Measurements from ENCODE around the gene HCN2.
"Not testable (repeated sequence)": the region's sequence is repeated elsewhere in the genome, so short reads cannot be mapped to it uniquely, and the experiment has no call there.

HCN2 gene

DNA sequence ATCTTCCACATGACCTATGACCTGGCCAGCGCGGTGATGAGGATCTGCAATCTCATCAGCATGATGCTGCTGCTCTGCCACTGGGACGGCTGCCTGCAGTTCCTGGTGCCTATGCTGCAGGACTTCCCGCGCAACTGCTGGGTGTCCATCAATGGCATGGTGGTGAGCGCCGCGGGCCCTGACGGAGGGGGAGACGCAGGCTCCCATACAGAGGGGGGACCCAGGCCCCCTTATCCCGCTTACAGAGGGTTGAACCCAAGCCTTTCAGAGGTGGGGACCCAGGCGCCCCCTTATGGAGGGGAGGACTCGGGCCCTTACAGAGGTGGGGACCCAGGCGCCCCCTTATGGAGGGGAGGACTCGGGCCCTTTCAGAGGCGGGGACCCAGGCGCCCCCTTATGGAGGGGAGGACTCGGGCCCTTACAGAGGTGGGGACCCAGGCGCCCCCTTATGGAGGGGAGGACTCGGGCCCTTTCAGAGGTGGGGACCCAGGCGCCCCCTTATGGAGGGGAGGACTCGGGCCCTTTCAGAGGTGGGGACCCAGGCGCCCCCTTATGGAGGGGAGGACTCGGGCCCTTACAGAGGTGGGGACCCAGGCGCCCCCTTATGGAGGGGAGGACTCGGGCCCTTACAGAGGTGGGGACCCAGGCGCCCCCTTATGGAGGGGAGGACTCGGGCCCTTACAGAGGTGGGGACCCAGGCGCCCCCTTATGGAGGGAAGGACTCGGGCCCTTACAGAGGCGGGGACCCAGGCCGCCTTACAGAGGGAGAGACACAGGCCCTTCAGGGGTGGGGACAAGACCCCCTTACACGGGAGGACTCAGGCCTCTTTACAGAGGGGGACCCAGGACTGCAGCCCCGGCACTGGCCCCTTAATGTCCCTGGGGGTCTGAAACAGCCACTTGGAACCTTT, 15.6 kb downstream of the HCN2 start:
- DNase-seq: not testable (repeated sequence)

DNA sequence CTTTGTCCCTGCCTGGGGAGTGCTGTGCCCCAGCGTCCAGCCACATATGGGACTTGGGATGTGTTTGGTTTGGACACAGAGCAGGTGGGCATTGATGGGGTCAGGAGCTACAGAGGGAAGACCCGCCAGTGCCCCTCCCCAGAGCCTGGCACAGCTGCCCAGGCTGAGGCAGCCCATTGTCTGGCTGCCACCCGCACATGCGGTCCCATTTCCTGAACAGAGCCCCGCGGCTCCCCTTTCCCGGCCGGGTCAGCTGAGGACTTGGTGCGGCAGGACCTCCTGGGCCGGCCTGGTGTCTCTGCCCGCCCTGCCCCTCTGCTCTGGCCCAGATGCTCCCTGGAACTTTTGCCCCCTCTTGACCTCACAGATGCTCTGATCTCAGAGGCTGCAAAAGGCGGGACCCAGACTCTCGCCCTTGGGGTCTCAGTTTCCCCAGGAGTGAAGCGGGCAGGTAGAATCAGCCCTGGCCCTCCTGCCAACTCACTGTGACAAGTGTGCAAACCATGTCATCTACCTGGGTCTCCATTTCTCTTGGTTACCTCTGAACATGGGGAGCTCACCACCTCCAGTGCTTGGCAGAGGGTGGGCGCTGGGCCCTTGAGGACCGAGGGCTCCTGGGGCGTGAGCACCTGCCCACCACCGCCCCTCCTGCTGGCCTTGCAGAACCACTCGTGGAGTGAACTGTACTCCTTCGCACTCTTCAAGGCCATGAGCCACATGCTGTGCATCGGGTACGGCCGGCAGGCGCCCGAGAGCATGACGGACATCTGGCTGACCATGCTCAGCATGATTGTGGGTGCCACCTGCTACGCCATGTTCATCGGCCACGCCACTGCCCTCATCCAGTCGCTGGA, 17.8 kb downstream of the HCN2 start:
- no peak for DNase-seq

DNA sequence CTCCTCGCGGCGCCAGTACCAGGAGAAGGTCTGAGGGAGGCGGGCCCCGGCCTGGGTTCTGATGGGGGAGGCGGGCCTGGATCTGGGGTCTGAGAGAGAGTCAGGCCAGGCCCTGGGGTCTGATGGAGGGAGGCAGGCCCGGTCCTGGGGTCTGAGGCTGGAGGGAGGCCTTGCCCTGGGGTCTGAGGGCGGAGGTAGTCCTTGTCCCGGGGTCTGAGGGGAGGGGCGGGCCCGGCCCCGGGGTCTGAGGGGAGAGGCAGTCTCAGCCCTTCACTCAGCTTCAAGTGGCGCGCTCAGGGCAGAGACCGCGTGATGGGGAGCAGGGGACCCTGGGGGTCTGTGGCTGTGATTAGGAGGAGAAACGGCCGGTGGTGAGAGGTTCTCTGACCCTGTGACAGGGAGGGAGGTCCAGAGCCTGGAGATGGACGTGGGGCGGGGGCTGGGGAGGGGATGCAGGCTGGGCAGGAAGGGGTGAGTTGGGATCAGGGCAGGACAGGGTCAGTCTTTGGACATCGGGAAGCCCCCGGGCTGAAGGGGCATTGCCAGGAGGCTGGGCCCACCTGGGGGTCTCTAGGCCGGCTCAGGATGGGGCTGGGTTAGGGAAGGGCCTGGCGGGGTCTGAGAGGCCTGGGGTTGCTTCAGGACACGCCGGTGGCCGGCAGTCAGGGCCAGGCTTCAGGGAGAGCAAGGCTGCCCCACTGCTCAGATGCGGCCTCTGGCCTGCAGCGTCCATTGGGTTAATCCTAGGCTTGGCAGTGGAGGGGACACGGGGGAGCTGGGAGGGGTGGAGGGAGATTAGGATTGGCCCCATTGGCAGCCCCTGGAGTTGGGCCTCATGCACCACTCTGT, 18.7 kb downstream of the HCN2 start:
- no peak for DNase-seq

DNA sequence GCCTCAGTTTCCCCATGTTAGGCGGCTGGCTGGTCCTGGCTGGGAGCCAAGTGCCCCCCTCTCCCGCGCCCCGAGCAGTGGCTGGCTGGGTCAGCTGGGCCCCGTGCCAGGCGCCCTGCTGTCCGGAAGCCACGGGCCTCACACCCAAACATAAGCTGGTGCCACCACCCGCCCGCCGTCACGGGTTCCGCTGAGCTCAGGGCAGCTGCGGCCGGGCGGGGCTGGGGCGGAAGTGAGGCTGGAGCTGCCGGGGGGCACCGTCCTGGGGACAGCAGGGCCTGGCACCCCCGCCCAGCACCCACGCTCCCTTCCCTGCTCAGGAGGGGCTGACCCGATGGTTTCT, 19.3 kb downstream of the HCN2 start:
- peak; percentile 54 to 78 for DNase-seq

DNA sequence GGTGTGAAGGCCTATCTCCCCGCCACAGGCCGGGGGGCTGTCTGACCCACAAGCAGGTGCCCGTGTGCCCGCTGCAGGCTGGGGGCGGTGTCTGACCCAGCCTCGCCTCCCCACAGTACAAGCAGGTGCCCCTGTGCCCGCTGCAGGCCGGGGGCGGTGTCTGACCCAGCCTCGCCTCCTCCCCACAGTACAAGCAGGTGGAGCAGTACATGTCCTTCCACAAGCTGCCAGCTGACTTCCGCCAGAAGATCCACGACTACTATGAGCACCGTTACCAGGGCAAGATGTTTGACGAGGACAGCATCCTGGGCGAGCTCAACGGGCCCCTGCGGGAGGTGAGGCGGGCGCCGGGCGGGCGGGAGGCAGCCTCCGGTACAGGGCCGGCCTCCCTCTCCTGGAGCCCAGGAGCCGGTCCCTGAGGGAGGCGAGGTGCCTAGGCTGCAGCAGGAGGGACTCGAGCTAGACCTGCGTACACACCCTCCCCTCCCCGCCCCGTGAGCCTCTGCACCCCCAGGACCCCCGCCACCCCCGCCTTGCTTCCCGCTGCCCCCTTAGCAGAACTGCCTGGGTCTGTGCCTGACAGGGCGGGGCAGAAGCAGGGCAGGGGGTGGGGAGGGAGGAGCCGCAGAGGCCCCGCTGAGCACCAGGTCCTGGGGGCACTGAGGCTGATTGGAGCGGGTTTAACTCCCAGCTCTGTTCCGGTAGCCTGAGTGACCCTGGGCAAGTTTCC, 20.6 kb downstream of the HCN2 start:
- DNase-seq: no peak

DNA sequence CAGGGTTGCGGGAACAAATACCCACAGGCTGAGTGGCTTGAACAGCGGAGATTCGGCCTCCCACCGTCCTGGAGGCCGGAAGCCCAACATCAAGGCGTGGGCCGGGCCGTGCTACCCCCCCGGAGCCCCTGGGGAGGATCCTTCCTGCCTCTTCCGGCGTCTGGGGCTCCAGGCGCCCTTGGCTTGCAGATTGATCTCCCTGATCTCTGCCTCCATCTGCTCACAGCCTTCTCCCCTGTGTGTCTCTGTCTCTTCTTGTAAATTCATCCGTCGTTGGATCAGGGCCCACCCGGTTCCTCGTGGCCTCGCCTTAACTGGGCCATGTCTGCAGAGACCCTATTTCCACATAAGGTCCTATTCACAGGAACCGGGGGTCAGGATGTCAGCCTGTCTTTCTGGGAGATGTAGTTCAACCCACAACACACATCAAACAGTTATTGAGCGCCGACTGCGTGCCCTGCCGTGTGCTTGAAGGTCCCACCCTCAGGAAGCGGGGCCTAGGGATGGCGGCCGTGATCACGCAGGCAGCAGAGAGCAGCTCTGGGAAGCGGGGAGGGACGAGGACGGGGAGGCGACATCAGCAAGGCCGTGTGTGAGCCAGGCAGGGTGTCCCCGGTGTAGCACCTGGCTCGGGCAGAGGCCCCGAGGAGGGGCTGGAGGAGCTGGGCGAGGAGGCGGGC, 21.3 kb downstream of the HCN2 start:
- no peak for DNase-seq

DNA sequence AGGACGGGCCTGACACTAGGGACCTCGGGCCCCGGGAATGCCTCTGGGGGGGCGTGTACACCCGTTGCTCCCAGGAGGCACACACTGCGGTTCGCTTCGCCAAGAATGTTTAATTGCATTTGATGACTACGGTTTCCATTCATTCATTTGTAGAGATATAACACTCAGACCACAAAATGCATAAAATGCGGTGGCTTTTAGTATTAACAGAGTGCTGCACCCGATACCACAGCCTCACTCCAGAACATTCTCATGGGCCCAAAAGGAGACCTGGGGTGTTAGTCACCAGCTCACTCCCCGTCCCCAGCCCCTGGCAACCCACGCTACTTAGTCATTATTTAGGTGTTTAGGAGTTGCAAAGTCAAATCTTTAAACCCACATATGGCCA, 21.8 kb downstream of the HCN2 start:
- DNase-seq: no peak

DNA sequence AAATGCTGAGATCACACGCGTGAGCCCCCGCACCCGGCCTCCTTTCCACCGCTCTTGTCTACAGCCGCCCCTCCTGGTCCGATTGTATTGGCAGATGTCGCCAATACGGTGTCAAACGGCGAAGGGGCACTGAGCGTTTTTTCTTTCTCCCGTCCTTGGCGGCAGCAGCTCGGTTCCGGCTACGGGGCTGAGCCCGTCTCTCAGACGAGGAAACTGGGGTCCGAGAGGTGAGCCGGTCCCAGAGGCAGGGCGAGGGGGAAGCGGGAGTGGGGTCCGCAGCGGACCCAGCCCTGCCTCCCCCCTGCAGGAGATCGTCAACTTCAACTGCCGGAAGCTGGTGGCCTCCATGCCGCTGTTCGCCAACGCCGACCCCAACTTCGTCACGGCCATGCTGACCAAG, 23.3 kb downstream of the HCN2 start:
- no peak for DNase-seq

DNA sequence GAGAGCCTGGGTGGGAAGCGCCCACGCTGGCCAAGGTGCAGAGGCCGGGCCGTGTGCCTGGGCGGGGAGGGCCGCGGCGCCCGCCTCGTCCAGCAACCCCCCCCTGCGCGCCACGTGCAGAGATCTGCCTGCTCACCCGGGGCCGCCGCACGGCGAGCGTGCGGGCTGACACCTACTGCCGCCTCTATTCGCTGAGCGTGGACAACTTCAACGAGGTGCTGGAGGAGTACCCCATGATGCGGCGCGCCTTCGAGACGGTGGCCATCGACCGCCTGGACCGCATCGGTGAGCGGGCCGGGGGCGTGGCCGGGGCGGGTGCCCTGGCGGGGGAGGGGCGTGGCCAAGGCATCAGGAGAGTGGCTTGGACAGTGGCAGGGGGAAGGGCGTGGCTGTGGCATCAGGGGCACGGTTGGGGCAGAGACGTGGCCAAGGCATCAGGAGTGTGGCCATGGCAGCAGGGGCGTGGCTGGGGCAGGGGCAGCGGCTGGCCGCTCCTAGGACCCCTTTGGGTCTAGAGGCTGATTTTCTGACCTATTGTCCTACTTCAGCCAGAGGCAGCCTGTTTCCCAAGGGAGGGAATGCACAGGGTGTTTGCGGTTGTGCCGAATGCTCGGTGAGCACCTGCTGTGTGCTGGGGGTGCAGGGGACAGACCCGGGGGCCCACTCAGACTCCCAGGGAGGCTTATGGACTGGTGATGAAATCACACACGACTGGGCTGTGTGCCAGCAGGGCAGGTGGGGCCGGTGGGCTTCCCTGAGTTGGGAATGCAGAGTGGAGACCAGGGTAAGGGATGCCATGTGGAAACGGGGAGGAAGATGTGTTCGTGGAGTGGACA, 24.3 kb downstream of the HCN2 start:
- DNase-seq: no peak

DNA sequence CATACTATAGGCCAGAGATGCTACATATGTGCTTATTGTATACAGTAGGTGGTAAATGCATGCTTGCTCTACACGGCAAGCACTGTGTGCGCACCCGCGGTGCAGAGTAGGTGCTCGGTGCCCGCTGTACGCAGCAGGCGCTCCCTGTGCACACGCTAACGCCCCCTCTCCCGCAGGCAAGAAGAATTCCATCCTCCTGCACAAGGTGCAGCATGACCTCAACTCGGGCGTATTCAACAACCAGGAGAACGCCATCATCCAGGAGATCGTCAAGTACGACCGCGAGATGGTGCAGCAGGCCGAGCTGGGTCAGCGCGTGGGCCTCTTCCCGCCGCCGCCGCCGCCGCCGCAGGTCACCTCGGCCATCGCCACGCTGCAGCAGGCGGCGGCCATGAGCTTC, 25.9 kb downstream of the HCN2 start:
- no peak for DNase-seq

DNA sequence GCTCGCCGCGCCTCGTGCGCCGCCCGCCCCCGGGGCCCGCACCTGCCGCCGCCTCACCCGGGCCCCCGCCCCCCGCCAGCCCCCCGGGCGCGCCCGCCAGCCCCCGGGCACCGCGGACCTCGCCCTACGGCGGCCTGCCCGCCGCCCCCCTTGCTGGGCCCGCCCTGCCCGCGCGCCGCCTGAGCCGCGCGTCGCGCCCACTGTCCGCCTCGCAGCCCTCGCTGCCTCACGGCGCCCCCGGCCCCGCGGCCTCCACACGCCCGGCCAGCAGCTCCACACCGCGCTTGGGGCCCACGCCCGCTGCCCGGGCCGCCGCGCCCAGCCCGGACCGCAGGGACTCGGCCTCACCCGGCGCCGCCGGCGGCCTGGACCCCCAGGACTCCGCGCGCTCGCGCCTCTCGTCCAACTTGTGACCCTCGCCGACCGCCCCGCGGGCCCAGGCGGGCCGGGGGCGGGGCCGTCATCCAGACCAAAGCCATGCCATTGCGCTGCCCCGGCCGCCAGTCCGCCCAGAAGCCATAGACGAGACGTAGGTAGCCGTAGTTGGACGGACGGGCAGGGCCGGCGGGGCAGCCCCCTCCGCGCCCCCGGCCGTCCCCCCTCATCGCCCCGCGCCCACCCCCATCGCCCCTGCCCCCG, 26.5 kb downstream of the HCN2 start:
- DNase-seq: no peak

DNA sequence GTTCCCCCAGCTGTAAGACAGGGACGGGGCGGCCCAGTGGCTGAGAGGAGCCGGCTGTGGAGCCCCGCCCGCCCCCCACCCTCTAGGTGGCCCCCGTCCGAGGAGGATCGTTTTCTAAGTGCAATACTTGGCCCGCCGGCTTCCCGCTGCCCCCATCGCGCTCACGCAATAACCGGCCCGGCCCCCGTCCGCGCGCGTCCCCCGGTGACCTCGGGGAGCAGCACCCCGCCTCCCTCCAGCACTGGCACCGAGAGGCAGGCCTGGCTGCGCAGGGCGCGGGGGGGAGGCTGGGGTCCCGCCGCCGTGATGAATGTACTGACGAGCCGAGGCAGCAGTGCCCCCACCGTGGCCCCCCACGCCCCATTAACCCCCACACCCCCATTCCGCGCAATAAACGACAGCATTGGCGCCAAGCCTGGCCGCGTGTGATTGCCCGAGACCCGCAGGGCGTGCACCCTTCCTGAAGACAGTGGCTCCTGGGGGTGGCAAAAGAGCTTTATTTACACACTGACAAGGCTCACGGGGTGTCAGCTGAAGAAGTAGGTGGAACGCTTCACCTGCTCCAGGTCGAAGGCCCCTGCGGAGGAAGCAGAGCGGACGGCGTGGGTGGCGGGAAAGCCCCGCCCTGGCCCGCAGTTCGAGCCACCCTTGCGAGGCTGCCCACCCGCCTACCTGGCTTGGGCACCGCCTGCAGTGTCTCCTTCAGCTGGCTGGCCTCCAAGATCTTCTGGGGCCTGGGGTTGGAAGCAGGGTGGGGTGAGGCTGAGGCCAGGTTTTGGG, 27.3 kb downstream of the HCN2 start:
- no peak for DNase-seq

DNA sequence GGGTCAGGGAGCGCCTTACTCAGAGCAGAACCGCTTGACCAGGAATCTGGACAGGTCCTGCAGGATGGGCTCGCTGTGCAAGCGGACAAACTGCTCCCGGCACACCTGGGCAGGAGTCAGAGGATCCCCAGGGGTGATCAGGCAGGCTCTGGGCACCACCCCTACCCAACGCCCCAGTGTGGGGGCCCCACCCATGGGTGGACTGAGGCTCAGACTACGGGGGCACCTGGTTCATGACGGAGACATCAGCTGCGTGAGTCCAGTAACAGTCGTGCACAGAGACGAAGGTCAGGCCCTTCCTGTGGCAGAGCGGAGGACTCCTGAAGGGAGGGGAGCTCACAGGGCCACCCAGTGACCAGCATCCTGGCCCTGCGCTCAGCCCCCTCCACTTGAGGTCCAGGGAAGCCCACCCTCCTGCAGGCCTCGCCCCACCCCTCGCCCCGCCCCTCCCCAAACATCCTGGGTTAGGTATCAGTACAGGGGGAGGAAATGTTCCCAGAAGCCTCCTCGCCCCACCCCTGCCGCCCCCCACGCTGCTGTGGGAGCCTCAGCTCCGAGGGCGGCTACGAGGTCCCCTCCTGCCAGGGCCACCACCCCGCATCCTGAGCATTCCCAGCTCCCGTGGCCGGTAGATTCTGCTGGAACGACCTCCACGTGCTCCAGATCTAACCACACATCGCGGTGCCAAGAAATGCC, 28.0 kb downstream of the HCN2 start:
- DNase-seq: no peak

DNA sequence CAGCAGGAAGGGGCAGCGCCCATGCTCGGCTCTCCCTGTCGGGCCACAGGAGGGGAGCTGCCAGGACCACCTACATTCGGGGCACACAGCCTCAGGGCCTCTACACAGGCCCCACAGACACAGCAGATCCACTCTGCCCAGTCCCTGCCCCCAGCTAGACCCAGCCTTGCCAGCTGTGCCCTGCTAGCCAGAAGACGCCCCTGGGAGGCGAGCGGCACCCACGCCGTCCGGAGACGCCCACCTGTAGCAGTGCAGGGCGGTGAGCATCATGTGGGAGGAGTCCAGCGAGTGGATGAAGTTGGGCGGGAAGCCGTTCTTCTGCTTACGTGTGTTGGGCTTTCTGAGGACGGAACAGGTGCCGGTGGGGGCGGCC, 28.6 kb downstream of the HCN2 start:
- DNase-seq: no peak

DNA sequence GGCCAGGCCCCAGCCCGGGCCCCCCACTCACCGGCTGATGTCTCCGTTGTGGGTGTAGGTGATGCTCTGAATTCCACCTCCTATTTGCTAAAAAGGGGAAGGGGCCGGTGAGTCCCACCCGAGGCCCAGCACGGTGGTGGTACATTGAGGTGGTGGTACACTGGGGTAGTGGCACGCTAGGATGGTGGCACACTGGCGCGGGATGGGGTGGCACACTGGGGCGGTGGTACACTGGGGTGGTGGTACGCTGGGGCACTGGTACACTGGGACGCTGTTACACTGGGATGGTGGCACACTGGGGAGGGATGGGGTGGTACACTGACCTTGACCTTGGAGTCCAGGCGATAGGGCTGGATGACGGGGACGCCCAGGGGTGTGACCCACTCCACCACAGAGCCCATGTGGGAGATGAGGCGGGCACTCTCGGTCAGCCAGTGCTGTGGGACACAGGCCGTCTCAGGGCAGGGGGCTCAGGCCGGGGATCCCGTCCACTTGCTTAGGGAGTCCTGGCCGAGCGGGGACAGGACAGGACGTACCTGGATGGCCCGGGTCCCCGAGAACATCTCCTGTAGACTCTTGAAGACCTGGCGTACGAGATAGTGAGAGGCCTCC, 29.1 kb downstream of the HCN2 start:
- no peak for DNase-seq

DNA sequence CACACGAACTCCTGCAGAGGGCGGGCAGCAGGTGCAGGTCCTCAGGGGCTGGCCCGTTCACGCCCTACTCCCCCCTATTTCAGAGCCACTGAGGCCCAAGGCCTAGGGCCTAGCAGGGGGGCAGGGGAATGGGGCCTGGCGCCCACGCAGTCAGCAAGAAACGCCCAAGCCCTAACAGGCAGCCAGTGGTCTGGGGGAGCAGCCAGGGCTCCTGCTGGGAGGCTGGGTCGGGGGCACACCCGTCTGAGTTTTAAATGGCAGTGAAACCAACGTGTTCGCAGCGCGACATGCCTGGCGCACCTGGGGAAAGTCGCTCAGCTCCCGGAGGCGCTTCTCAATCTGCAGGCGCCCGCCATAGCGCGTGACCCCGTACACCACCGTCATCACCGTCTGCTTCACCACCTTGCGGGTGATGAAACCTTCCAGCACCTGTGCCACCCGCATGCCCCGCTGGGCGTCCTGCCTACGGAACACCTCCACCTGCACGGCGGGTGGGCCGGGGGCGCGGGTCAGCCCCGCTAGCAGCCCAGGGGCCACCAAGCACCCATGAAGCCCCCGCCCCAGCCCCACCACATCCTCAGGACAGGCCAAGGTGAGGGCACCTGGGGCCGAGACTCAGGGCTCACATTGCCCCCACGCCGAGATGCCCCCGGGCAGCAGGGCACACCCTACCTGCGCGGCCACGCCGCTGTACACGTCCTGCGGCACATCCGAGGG, 29.8 kb downstream of the HCN2 start:
- no peak for DNase-seq

DNA sequence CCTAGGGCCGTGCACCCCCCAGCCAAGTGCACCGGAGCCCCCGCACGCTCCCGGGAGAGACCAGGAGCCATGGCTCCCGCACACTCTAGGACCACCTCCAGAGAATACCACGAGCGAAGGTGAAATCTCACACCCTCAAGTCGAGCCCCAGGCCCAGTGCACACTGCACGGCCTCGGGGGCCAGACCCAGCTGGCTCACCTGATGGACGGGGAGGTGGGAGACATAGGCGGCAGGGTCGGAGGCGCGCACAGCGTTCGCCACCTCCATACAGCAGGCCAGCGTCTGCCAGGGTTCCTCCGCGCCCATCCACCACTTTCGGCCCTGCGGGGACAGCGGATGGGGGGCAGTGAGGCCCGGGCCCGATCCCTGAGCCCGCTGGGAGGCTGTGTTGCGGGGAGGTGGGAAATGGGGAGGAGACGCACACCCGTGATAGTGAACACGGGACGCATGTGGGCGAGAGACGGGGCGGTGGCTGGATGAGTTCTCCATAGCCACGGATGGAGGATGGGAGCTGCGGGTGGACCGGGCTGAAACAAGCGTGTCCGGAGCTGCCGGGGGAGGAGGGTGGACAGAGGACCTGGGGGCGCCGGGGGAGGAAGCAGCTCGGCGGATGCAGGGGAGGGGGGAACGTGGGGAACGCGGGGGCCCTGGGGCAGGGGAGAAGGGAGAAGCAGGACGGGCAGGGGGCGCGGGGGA, 30.6 kb downstream of the HCN2 start:
- no peak for DNase-seq

All from hippocampal formation (tissue), 2 donors.